ENCODE data around the gene MID2. TPM values are rescaled to one million over a fixed set of nuclear protein-coding genes. Genes with fewer than 3 reads are reported as not detected.

Gene MID2, protein sequence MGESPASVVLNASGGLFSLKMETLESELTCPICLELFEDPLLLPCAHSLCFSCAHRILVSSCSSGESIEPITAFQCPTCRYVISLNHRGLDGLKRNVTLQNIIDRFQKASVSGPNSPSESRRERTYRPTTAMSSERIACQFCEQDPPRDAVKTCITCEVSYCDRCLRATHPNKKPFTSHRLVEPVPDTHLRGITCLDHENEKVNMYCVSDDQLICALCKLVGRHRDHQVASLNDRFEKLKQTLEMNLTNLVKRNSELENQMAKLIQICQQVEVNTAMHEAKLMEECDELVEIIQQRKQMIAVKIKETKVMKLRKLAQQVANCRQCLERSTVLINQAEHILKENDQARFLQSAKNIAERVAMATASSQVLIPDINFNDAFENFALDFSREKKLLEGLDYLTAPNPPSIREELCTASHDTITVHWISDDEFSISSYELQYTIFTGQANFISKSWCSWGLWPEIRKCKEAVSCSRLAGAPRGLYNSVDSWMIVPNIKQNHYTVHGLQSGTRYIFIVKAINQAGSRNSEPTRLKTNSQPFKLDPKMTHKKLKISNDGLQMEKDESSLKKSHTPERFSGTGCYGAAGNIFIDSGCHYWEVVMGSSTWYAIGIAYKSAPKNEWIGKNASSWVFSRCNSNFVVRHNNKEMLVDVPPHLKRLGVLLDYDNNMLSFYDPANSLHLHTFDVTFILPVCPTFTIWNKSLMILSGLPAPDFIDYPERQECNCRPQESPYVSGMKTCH
- total RNA-seq, result 27.5 TPM

DNA sequence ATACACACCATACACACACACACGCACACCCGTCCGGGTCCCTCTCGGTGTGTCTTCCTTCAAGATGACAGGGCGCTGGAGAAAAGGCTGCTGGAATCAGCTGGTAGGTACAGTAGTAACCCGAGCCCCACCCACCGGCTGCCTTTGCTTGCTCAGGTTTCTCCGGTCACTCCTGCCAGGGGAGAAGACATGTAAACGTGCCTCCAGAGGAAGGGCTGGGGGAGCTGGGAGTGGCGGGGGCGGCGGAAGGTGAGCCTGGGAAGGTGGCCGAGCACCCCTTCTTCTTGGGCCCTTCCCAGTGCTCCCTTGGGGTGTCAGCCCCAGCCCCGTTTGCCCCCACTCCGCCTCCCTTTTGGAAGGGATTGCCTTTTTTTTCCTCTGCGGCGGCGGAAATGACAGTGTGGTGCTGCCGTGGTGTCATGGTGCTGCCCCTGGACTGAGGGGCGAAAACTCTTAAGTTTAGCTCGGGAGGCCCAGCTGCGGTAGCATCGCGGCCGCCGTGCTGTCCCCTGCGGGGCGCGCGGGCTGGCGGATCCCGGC, at the start of gene MID2:
Gene MID2 (plus strand): TSS at position 169 of the 540 bp plus-strand sequence. CDS start 561 bp downstream, outside the sequence.

DNA sequence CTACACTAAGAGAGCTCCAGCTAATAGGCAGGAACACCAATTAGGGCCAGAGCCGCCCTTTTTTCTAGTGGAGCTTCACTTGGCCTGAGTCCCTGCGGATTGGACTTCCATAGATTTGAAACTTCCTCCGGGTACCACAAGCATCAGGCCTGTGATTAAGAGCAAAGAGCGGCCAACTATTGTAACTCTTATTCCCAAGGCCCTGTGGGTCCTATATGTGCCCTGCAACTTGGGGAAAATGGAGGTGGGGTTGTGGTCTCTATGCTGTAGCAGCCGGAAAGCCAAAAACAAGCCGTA, 48.2 kb upstream of the MID2 start, which contains the start of gene NCBP2L:
Gene NCBP2L (plus strand): TSS at position 198 of the 297 bp plus-strand sequence. CDS start 16,488 bp downstream, outside the sequence.

Small RNA genes within 50 kb of the gene (small RNA-seq; reads per million reads assigned to genes)
- gene RF00019 (ENCODE audit: low replicate concordance), result not detected

Other genes starting within 250 kb of the MID2 start
- 31.5 TPM for gene PRPS1, start 197.4 kb upstream of the MID2 start, total RNA-seq
- 171 TPM for gene TSC22D3, start 50.1 kb upstream of the MID2 start, total RNA-seq
- not detected for gene NCBP2L, start 48.1 kb upstream of the MID2 start, total RNA-seq
- not detected for gene TEX13B, start 156.5 kb downstream of the MID2 start, total RNA-seq
- gene VSIG1, start 219.2 kb downstream of the MID2 start, total RNA-seq, result 0.64 TPM

Measured in metanephros (tissue), 2 donors.